ENCODE measurements around the gene LRCOL1. TPM values are rescaled to one million over a fixed set of nuclear protein-coding genes. Genes with fewer than 3 reads are reported as not detected.

LRCOL1 gene
- total and polyA plus RNA-seq, 12 donors = 0.22 to 1.4 (median 1.2) TPM; not detected in 5

- TF ChIP-seq, protein P1, sequence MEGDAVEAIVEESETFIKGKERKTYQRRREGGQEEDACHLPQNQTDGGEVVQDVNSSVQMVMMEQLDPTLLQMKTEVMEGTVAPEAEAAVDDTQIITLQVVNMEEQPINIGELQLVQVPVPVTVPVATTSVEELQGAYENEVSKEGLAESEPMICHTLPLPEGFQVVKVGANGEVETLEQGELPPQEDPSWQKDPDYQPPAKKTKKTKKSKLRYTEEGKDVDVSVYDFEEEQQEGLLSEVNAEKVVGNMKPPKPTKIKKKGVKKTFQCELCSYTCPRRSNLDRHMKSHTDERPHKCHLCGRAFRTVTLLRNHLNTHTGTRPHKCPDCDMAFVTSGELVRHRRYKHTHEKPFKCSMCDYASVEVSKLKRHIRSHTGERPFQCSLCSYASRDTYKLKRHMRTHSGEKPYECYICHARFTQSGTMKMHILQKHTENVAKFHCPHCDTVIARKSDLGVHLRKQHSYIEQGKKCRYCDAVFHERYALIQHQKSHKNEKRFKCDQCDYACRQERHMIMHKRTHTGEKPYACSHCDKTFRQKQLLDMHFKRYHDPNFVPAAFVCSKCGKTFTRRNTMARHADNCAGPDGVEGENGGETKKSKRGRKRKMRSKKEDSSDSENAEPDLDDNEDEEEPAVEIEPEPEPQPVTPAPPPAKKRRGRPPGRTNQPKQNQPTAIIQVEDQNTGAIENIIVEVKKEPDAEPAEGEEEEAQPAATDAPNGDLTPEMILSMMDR (IDR thresholded peaks at IDR 0.05) = no peak
- no peak for TF ChIP-seq POLR2A (IDR thresholded peaks at IDR 0.05)
- WGBS, 4 donors = 66 to 81% (median 76%) methylated on average over 22 to 50 of the region's 50 CpGs; no CpG with 5 or more reads in 1 of the 4 donors
- no peaks in the 10 kb centered on the region for H3K9me3 ChIP-seq (replicated peaks in 1 of 3)
- intact Hi-C loops (cut with DNase I) = no loop called here
- no peaks in the 10 kb centered on the region for H3K4me1 ChIP-seq (replicated peaks in 1 of 2)
- peaks cover 0 to 8% of the 10 kb centered on the region in 2 donors for H3K36me3 ChIP-seq (replicated peaks in 1 of 2)
- DNase-seq = no peak
- no peak overlapping the region for H3K4me3 ChIP-seq
- no peak overlapping the region for H3K27ac ChIP-seq
- H3K27me3 ChIP-seq = no peaks in the 10 kb centered on the region
Observed at GRCh38 chr12:132583411-132583710, 27.0 kb downstream of the LRCOL1 start.

DNA sequence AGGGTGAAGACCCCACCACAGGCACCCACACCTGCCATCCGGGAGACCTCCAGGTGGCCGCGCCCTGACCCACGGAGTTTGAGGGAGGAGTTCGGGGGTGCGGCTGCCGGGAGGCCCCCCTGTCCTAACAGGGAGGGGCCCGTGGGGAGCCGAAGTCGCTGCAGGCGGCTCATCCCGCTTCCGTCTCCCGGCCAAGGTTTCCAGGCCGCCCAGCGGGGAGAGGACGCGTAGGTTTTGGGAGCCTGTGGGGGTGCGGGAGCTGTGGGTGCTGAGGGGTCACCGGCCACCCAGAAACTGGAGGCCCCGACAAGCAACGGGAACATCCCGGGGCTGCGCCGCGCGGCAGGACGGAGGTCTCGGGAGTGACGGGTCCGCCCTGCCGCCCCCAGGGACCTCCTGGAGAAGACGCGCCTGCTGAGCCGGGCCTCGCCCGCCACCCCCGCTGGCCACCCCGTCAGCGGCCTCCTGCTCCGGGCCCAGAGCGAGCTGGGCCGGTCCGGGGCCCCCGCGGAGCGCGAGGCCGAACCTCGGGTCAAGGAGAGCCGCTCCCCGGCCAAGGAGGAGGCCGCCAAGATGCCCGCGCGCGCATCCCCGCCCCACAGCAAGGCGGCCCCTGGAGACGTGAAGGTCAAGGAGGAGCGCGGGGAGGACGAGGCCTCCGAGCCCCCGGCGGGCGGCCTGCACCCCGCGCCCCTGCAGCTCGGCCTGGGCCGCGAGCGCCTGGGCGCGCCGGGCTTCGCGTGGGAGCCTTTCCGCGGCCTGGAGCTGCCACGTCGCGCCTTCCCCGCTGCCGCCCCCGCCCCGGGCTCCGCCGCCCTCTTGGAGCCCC, 27.6 kb downstream of the LRCOL1 start:
- TF ChIP-seq POLR2A (IDR thresholded peaks at IDR 0.05) = no peak
- TF ChIP-seq, protein P1 (IDR thresholded peaks at IDR 0.05) = no peak
- no peaks in the 10 kb centered on the region for H3K27me3 ChIP-seq
- peak overlapping the region in 1 of 5 donors; percentile 34 for H3K27ac ChIP-seq
- intact Hi-C loops (cut with DNase I) = no loop called here
- no peak for DNase-seq
- WGBS, 4 donors = 72 to 86% (median 80%) methylated on average over 27 to 89 of the region's 89 CpGs
- H3K36me3 ChIP-seq (replicated peaks in 1 of 2) = peaks cover 0 to 8% of the 10 kb centered on the region in 2 donors
- H3K4me1 ChIP-seq (replicated peaks in 1 of 2) = no peaks in the 10 kb centered on the region
- H3K4me3 ChIP-seq = peak overlapping the region in 1 of 4 donors; percentile 23
- no peaks in the 10 kb centered on the region for H3K9me3 ChIP-seq (replicated peaks in 1 of 3)

DNA sequence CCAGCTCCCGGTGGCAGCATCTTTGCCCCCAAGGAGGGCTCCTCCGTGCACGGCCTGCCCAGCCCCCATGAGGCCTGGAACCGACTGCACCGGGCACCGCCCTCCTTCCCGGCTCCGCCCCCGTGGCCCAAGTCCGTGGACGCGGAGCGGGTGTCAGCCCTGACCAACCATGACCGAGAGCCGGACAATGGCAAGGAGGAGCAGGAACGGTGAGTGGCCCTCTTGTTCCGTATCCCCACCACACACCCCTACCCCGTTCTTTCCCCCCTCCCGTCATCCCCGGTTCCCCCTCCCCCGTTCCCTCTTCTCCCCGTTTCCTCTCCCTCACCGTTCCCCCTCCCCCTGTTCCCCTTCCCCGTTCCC, 28.3 kb downstream of the LRCOL1 start:
- TF ChIP-seq, protein P1 (IDR thresholded peaks at IDR 0.05) = no peak
- TF ChIP-seq POLR2A (IDR thresholded peaks at IDR 0.05) = no peak
- Histone ChIP-seq H3K36me3 (replicated peaks in 1 of 2) (peaks cover 0 to 11% of the 10 kb centered on the region in 2 donors), H3K27ac (peak overlapping the region in 1 of 5 donors; percentile 34), H3K4me1 (replicated peaks in 1 of 2) (no peaks in the 10 kb centered on the region), H3K9me3 (replicated peaks in 1 of 3) (no peaks in the 10 kb centered on the region), H3K27me3 (no peaks in the 10 kb centered on the region), H3K4me3 (peak overlapping the region in 1 of 4 donors; percentile 23)
- 64 to 79% (median 70%) methylated on average over 15 to 24 of the region's 24 CpGs for WGBS, 4 donors
- intact Hi-C loops (cut with DNase I) = no loop called here
- DNase-seq = no peak

DNA sequence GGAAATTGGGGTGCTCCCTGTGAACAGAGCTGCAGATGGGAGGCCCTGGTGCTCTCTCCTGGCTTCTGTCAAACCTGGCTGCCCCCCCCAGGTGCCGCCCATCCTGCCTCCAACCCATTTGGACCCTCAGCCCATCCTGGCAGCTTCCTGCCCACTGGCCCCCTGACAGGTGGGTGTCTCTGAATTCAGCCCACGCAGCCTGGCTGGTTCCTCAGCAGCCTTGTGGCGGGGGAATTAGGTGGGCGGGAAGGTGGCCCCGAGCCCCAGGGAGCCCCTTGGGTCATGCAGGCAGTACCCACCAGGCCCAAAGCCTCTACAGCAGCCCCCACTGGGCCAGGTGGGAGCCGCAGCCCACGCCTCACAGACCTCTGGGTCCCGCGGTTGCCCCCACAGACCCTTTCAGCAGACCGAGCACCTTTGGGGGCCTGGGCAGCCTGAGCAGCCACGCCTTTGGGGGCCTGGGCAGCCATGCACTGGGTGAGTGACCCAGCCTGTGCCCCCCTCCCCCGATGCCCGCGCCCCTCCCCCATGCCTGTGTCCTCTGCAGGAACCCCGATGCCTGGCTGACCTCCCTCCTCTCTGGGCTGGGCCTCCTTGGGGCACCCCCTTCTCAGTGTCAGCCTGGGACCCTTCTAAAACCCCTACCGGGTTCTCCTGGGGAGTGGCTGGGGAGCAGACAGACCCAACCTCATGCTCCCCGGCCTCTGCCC, 28.9 kb downstream of the LRCOL1 start:
- 82 to 90% (median 86%) methylated on average over 2 to 17 of the region's 17 CpGs for WGBS, 4 donors
- peaks cover 0 to 17% of the 10 kb centered on the region in 2 donors for H3K36me3 ChIP-seq (replicated peaks in 1 of 2)
- no peaks in the 10 kb centered on the region for H3K9me3 ChIP-seq (replicated peaks in 1 of 3)
- no peak overlapping the region for H3K4me3 ChIP-seq
- H3K27ac ChIP-seq = peak overlapping the region in 1 of 5 donors; percentile 34
- intact Hi-C loops (cut with DNase I) = no loop called here
- TF ChIP-seq, protein P1 (IDR thresholded peaks at IDR 0.05) = no peak
- TF ChIP-seq POLR2A (IDR thresholded peaks at IDR 0.05) = no peak
- H3K4me1 ChIP-seq (replicated peaks in 1 of 2) = no peaks in the 10 kb centered on the region
- H3K27me3 ChIP-seq = no peaks in the 10 kb centered on the region
- no peak for DNase-seq

Data from adrenal gland (tissue), 12 donors.